ENCODE results near the gene SPATA17.

The SPATA17 gene

GRCh38 chr1:217889401-217889800 lies 258.3 kb downstream of the SPATA17 start:
- no peak overlapping the region for H3K4me3 ChIP-seq (ENCODE audit: low read depth, low read length)
- in situ Hi-C loops (cut with HindIII; ENCODE audit: low sequenced_read_pairs), result no loop called here
- TF ChIP-seq, protein P1, sequence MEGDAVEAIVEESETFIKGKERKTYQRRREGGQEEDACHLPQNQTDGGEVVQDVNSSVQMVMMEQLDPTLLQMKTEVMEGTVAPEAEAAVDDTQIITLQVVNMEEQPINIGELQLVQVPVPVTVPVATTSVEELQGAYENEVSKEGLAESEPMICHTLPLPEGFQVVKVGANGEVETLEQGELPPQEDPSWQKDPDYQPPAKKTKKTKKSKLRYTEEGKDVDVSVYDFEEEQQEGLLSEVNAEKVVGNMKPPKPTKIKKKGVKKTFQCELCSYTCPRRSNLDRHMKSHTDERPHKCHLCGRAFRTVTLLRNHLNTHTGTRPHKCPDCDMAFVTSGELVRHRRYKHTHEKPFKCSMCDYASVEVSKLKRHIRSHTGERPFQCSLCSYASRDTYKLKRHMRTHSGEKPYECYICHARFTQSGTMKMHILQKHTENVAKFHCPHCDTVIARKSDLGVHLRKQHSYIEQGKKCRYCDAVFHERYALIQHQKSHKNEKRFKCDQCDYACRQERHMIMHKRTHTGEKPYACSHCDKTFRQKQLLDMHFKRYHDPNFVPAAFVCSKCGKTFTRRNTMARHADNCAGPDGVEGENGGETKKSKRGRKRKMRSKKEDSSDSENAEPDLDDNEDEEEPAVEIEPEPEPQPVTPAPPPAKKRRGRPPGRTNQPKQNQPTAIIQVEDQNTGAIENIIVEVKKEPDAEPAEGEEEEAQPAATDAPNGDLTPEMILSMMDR (IDR thresholded peaks at IDR 0.05; ENCODE audit: low read depth, low read length, missing control alignments), result no peak
- DNase-seq (ENCODE audit: low read depth), result no peak

DNA sequence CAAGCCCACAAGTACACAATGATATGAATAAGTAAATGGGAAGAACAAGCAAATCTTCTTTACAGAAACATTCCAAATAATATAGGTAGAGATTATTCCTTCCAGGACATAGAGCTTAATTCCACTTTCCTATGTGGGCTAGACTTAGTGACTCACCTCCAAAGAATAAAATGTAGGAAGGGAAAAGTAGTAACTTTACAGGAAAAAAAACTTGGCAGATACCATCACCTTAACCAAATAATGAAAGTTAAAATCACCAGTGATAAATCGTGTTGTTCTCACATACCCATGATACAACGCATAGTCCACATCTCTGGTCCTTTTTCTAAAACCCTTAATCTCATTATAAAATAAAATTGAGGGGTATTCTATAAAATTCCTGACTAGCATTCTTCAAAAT lies 260.8 kb downstream of the SPATA17 start:
- peak; percentile 12 for DNase-seq (ENCODE audit: low read depth)
- H3K4me3 ChIP-seq (ENCODE audit: low read depth, low read length), result no peak overlapping the region
- in situ Hi-C loops (cut with HindIII; ENCODE audit: low sequenced_read_pairs), result no loop called here
- TF ChIP-seq, protein P1 (IDR thresholded peaks at IDR 0.05; ENCODE audit: low read depth, low read length, missing control alignments), result no peak

DNA sequence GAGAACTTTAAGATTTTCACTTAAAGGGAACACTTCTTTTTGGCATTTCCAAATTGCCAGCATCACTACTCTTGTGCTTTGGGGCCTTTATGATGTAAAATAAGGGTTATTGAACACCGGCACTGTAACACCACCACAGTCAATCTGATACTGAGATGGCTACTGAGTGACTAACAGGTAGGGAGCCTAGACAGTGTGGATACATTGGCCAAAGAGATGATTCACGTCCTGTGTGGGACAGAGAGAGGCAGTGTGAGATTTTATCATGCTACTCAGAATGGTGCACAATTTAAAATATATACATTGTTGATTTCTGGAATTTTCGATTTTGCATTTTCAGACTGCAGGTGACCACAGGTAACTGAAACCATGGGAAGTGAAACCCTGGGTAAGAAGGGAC lies 261.6 kb downstream of the SPATA17 start:
- no peak for DNase-seq (ENCODE audit: low read depth)
- TF ChIP-seq, protein P1 (IDR thresholded peaks at IDR 0.05; ENCODE audit: low read depth, low read length, missing control alignments), result no peak
- in situ Hi-C loops (cut with HindIII; ENCODE audit: low sequenced_read_pairs), result no loop called here
- no peak overlapping the region for H3K4me3 ChIP-seq (ENCODE audit: low read depth, low read length)

DNA sequence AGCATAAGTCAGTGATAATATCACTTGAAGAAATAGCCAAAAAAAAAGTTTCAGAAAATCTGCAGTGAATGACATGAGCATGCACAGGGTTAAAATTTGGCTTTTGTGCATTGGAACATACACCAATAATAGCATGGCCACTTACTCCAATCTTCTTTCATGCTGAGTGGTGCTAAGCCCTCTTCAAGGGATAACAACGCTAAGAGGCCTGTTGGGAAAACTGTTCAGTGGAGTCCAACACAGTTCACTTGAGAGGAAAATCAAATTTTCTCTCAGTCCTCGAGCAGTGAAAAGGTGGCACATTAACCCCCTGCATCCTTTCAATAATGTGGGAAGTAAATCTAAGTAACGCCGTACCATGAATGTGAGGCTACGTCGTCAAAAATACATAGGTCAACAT lies 264.7 kb downstream of the SPATA17 start:
- DNase-seq (ENCODE audit: low read depth), result no peak
- TF ChIP-seq, protein P1 (IDR thresholded peaks at IDR 0.05; ENCODE audit: low read depth, low read length, missing control alignments), result no peak
- H3K4me3 ChIP-seq (ENCODE audit: low read depth, low read length), result no peak overlapping the region
- in situ Hi-C loops (cut with HindIII; ENCODE audit: low sequenced_read_pairs), result no loop called here

GRCh38 chr1:217896490-217896889 lies 265.3 kb downstream of the SPATA17 start:
- TF ChIP-seq, protein P1 (IDR thresholded peaks at IDR 0.05; ENCODE audit: low read depth, low read length, missing control alignments), result no peak
- in situ Hi-C loops (cut with HindIII; ENCODE audit: low sequenced_read_pairs), result no loop called here
- peak; percentile 54 for DNase-seq (ENCODE audit: low read depth)
- no peak overlapping the region for H3K4me3 ChIP-seq (ENCODE audit: low read depth, low read length)

GRCh38 chr1:217897100-217897499 lies 266.0 kb downstream of the SPATA17 start:
- DNase-seq (ENCODE audit: low read depth), result peak; percentile 12
- in situ Hi-C loops (cut with HindIII; ENCODE audit: low sequenced_read_pairs), result no loop called here
- H3K4me3 ChIP-seq (ENCODE audit: low read depth, low read length), result no peak overlapping the region
- TF ChIP-seq, protein P1 (IDR thresholded peaks at IDR 0.05; ENCODE audit: low read depth, low read length, missing control alignments), result no peak

DNA sequence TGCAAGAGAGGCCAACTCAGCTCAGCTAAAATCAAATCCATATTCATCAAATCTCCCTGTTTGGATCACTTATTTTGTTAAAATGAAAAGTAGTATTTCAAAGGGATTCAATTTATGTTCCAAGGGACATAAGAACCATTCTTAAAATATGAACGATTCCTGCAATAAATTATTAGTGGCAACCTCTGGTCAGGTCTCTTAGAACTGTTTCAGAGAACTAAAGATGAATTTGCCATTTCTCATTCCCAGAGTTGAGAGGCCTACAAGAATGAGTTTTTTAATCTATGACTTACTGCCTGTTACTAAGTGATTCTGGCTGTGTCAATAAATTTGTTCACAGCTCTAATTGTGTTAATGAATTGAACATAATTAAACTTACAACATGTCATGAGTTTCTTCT lies 268.5 kb downstream of the SPATA17 start:
- no peak overlapping the region for H3K4me3 ChIP-seq (ENCODE audit: low read depth, low read length)
- in situ Hi-C loops (cut with HindIII; ENCODE audit: low sequenced_read_pairs), result no loop called here
- no peak for DNase-seq (ENCODE audit: low read depth)
- TF ChIP-seq, protein P1 (IDR thresholded peaks at IDR 0.05; ENCODE audit: low read depth, low read length, missing control alignments), result no peak

Measured in astrocyte of the cerebellum (primary cell).